Stimulated activated effector memory CD8-positive, alpha-beta T cell treated with anti-CD3 and anti-CD28 coated beads, Interleukin-12 subunit alpha, Interleukin-12 subunit beta, amount 100 ng/mL, for 72 hours (primary cell): ENCODE results near the gene ZNF605.
"Not testable (repeated sequence)": the region's sequence is repeated elsewhere in the genome, so short reads cannot be mapped to it uniquely, and the experiment has no call there.

ENCODE experiments used
- ATAC-seq: fragments of 150-1000 bp; cut with Tn5 transposase; 2 replicates; pipeline ENCODE4 v1.10.0; 2021
- DNase-seq, 2 donors: peaks; one replicate each; pipeline ENCODE4 v3.0.0; 2021 to 2022; ENCODE audit warnings: low spot score in 2 of 2
- H3K27ac Mint-ChIP-seq: one replicate; pipeline ENCODE4 v1.8.0; 2022; ENCODE audit warnings: mild to moderate bottlenecking, mixed read lengths
- H3K36me3 Mint-ChIP-seq: one replicate; pipeline ENCODE4 v1.8.0; 2022; ENCODE audit warnings: mild to moderate bottlenecking, mixed read lengths
- H3K4me1 Mint-ChIP-seq: one replicate; pipeline ENCODE4 v1.8.0; 2022; ENCODE audit warnings: mixed read lengths
- H3K4me3 Mint-ChIP-seq: one replicate; pipeline ENCODE4 v1.8.0; 2022; ENCODE audit warnings: mild to moderate bottlenecking, mixed read lengths
- H3K9me3 Mint-ChIP-seq: one replicate; pipeline ENCODE4 v1.8.0; 2022; ENCODE audit warnings: mixed read lengths

The ZNF605 gene

GRCh38 chr12:132953163-132953425 is 3.0 kb downstream of the ZNF605 start:
- no peak overlapping the region for H3K4me3 Mint-ChIP-seq
- peaks cover 9% of the 10 kb centered on the region for H3K9me3 Mint-ChIP-seq
- H3K27ac Mint-ChIP-seq = no peak overlapping the region
- peaks cover 37% of the 10 kb centered on the region for H3K36me3 Mint-ChIP-seq
- DNase-seq (no peak), ATAC-seq (no peak)
- H3K4me1 Mint-ChIP-seq = peaks cover 41% of the 10 kb centered on the region

- Mint-ChIP-seq H3K4me1 (peaks cover 41% of the 10 kb centered on the region), H3K36me3 (peaks cover 42% of the 10 kb centered on the region), H3K9me3 (peaks cover 9% of the 10 kb centered on the region), H3K27ac (no peak overlapping the region), H3K4me3 (no peak overlapping the region)
- DNase-seq = no peak
- ATAC-seq = no peak
These were observed 3.5 kb downstream of the ZNF605 start for GRCh38 chr12:132952371-132953162.

- no peak overlapping the region for H3K27ac Mint-ChIP-seq
- peaks cover 39% of the 10 kb centered on the region for H3K36me3 Mint-ChIP-seq
- H3K4me3 Mint-ChIP-seq = no peak overlapping the region
- DNase-seq (no peak), ATAC-seq (no peak)
- peaks cover 9% of the 10 kb centered on the region for H3K9me3 Mint-ChIP-seq
- peaks cover 38% of the 10 kb centered on the region for H3K4me1 Mint-ChIP-seq
These were observed 4.5 kb downstream of the ZNF605 start for GRCh38 chr12:132951649-132952048.

GRCh38 chr12:132950844-132951535 is 5.1 kb downstream of the ZNF605 start:
- Mint-ChIP-seq H3K36me3 (peaks cover 38% of the 10 kb centered on the region), H3K9me3 (peaks cover 10% of the 10 kb centered on the region)
- ATAC-seq = no peak

GRCh38 chr12:132949936-132950837 is 5.9 kb downstream of the ZNF605 start:
- Mint-ChIP-seq H3K4me1 (peaks cover 28% of the 10 kb centered on the region), H3K27ac (no peak overlapping the region), H3K4me3 (no peak overlapping the region), H3K36me3 (peaks cover 44% of the 10 kb centered on the region), H3K9me3 (peaks cover 14% of the 10 kb centered on the region)
- ATAC-seq = no peak
- DNase-seq = no peak

More at GRCh38 chr12:132950844-132951535, 5.1 kb downstream of the ZNF605 start:
- Mint-ChIP-seq H3K4me3 (no peak overlapping the region), H3K4me1 (peaks cover 32% of the 10 kb centered on the region), H3K27ac (no peak overlapping the region)
- no peak for DNase-seq

- no peak for DNase-seq
- peaks cover 51% of the 10 kb centered on the region for H3K36me3 Mint-ChIP-seq
- ATAC-seq = no peak
These were observed 7.7 kb downstream of the ZNF605 start for GRCh38 chr12:132948146-132949066.

GRCh38 chr12:132946246-132946820 is 9.8 kb downstream of the ZNF605 start:
- Mint-ChIP-seq H3K4me3 (no peak overlapping the region), H3K4me1 (peaks cover 5% of the 10 kb centered on the region), H3K9me3 (peaks cover 16% of the 10 kb centered on the region), H3K36me3 (peaks cover 63% of the 10 kb centered on the region), H3K27ac (no peak overlapping the region)
- ATAC-seq (no peak), DNase-seq (no peak)

More at GRCh38 chr12:132948146-132949066, 7.7 kb downstream of the ZNF605 start:
- peaks cover 10% of the 10 kb centered on the region for H3K9me3 Mint-ChIP-seq
- peaks cover 11% of the 10 kb centered on the region for H3K4me1 Mint-ChIP-seq
- H3K4me3 Mint-ChIP-seq = no peak overlapping the region
- H3K27ac Mint-ChIP-seq = no peak overlapping the region

- Mint-ChIP-seq H3K27ac (no peak overlapping the region), H3K4me1 (peaks cover 5% of the 10 kb centered on the region), H3K9me3 (peaks cover 19% of the 10 kb centered on the region), H3K36me3 (peaks cover 65% of the 10 kb centered on the region), H3K4me3 (no peak overlapping the region)
- ATAC-seq (no peak), DNase-seq (no peak)
These were observed 10.3 kb downstream of the ZNF605 start for GRCh38 chr12:132945806-132946205.

- ATAC-seq = no peak
- Mint-ChIP-seq H3K4me1 (no peaks in the 10 kb centered on the region), H3K27ac (no peak overlapping the region), H3K36me3 (peaks cover 48% of the 10 kb centered on the region), H3K4me3 (no peak overlapping the region), H3K9me3 (peaks cover 14% of the 10 kb centered on the region)
- DNase-seq = no peak
These were observed 13.5 kb downstream of the ZNF605 start for GRCh38 chr12:132942611-132943010.

- DNase-seq = no peak
- Mint-ChIP-seq H3K27ac (peak overlapping the region; percentile 73), H3K9me3 (peaks cover 14% of the 10 kb centered on the region), H3K4me1 (no peaks in the 10 kb centered on the region), H3K4me3 (no peak overlapping the region), H3K36me3 (peaks cover 47% of the 10 kb centered on the region)
- ATAC-seq = no peak
These were observed 14.7 kb downstream of the ZNF605 start for GRCh38 chr12:132941336-132941954.

GRCh38 chr12:132940071-132940719 is 15.9 kb downstream of the ZNF605 start:
- H3K27ac Mint-ChIP-seq = no peak overlapping the region
- no peaks in the 10 kb centered on the region for H3K4me1 Mint-ChIP-seq
- peaks cover 34% of the 10 kb centered on the region for H3K36me3 Mint-ChIP-seq
- no peak overlapping the region for H3K4me3 Mint-ChIP-seq
- DNase-seq (no peak), ATAC-seq (no peak)
- peaks cover 12% of the 10 kb centered on the region for H3K9me3 Mint-ChIP-seq

- not testable (repeated sequence) for H3K4me1 Mint-ChIP-seq, DNase-seq, H3K27ac Mint-ChIP-seq, H3K4me3 Mint-ChIP-seq, ATAC-seq
- peaks cover 20% of the 10 kb centered on the region for H3K36me3 Mint-ChIP-seq
- H3K9me3 Mint-ChIP-seq = peaks cover 18% of the 10 kb centered on the region
These were observed 17.3 kb downstream of the ZNF605 start for GRCh38 chr12:132938807-132939206.

GRCh38 chr12:132937476-132937875 is 18.6 kb downstream of the ZNF605 start:
- Mint-ChIP-seq H3K9me3 (peaks cover 18% of the 10 kb centered on the region), H3K4me3 (no peak overlapping the region), H3K27ac (no peak overlapping the region), H3K4me1 (no peaks in the 10 kb centered on the region), H3K36me3 (peaks cover 12% of the 10 kb centered on the region)
- no peak for DNase-seq
- ATAC-seq = no peak
